ENCODE measurements around the gene VENTX.

The VENTX gene

GRCh38 chr10:133274751-133275683 is 37.4 kb downstream of the VENTX start:
- TF ChIP-seq MAX (IDR thresholded peaks at IDR 0.05) (no peak), ZBTB7A (IDR thresholded peaks at IDR 0.05; ENCODE audit: low read depth) (no peak), CREB1 (IDR thresholded peaks at IDR 0.05; ENCODE audit: low read depth) (no peak)

- no peak for TF ChIP-seq CEBPB (IDR thresholded peaks at IDR 0.05)
- no peak for TF ChIP-seq EGR1 (IDR thresholded peaks at IDR 0.05)
- TF ChIP-seq FOXM1 (IDR thresholded peaks at IDR 0.05; ENCODE audit: borderline replicate concordance, low read depth) = no peak
- no peak for TF ChIP-seq YY1 (IDR thresholded peaks at IDR 0.05; ENCODE audit: low read depth)
- TF ChIP-seq REST (IDR thresholded peaks at IDR 0.05; ENCODE audit: low read depth) = no peak
- TF ChIP-seq TAF1 (IDR thresholded peaks at IDR 0.05; ENCODE audit: low read depth) = no peak
- TF ChIP-seq EP300 (IDR thresholded peaks at IDR 0.05; ENCODE audit: borderline replicate concordance) = no peak
- no peak for TF ChIP-seq TEAD4 (IDR thresholded peaks at IDR 0.05)
- no peak for TF ChIP-seq TCF12 (IDR thresholded peaks at IDR 0.05; ENCODE audit: low read depth)
- TF ChIP-seq ZBTB7A (IDR thresholded peaks at IDR 0.05; ENCODE audit: low read depth) = no peak; the same call in 1 of the 2 replicates
- TF ChIP-seq MAX (IDR thresholded peaks at IDR 0.05) = no peak
- TF ChIP-seq USF1 (IDR thresholded peaks at IDR 0.05) = no peak
- no peak for TF ChIP-seq CREB1 (IDR thresholded peaks at IDR 0.05; ENCODE audit: low read depth)
- TF ChIP-seq RAD21 (IDR thresholded peaks at IDR 0.05; ENCODE audit: low read depth) = no peak
- no peak for TF ChIP-seq NFIC (IDR thresholded peaks at IDR 0.05)
These were observed 38.0 kb downstream of the VENTX start for GRCh38 chr10:133275684-133276092.

- TF ChIP-seq CREB1 (IDR thresholded peaks at IDR 0.05; ENCODE audit: low read depth) = no peak
- TF ChIP-seq NFIC (IDR thresholded peaks at IDR 0.05) = no peak
- no peak for TF ChIP-seq TEAD4 (IDR thresholded peaks at IDR 0.05)
- TF ChIP-seq FOXM1 (IDR thresholded peaks at IDR 0.05; ENCODE audit: borderline replicate concordance, low read depth) = no peak
- no peak for TF ChIP-seq REST (IDR thresholded peaks at IDR 0.05; ENCODE audit: low read depth)
- TF ChIP-seq TCF12 (IDR thresholded peaks at IDR 0.05; ENCODE audit: low read depth) = no peak
- TF ChIP-seq MAX (IDR thresholded peaks at IDR 0.05) = no peak
- no peak for TF ChIP-seq CEBPB (IDR thresholded peaks at IDR 0.05)
- no peak for TF ChIP-seq YY1 (IDR thresholded peaks at IDR 0.05; ENCODE audit: low read depth)
- TF ChIP-seq TAF1 (IDR thresholded peaks at IDR 0.05; ENCODE audit: low read depth) = no peak; the same call in 1 of the 2 replicates
These were observed 38.4 kb downstream of the VENTX start for GRCh38 chr10:133276100-133276434.

- TF ChIP-seq TAF1 (IDR thresholded peaks at IDR 0.05; ENCODE audit: low read depth) (no peak), FOXM1 (IDR thresholded peaks at IDR 0.05; ENCODE audit: borderline replicate concordance, low read depth) (no peak), CEBPB (IDR thresholded peaks at IDR 0.05) (no peak), MAX (IDR thresholded peaks at IDR 0.05) (peak; percentile 81), NFIC (IDR thresholded peaks at IDR 0.05) (no peak), REST (IDR thresholded peaks at IDR 0.05; ENCODE audit: low read depth) (no peak), ZBTB7A (IDR thresholded peaks at IDR 0.05; ENCODE audit: low read depth) (peak; percentile 50; the same call in 1 of the 2 replicates), RAD21 (IDR thresholded peaks at IDR 0.05; ENCODE audit: low read depth) (no peak), USF1 (IDR thresholded peaks at IDR 0.05) (no peak), EP300 (IDR thresholded peaks at IDR 0.05; ENCODE audit: borderline replicate concordance) (no peak)
These were observed 39.0 kb downstream of the VENTX start, which contains the start of gene ADAM8 for GRCh38 chr10:133276435-133277201. TSS of gene ADAM8 (minus strand) at chr10:133276868. CDS start at chr10:133276817, 51 bp downstream.

Data from Ishikawa (cell line).